ENCODE measurements around the gene CHCT1. TPM values are rescaled to one million over a fixed set of nuclear protein-coding genes. Genes with fewer than 3 reads are reported as not detected.

CHCT1 gene
- total RNA-seq, 2 experiments from 2014 or later = not detected

GRCh38 chr17:60403523-60403810 is 18.8 kb upstream of the CHCT1 start:
- Histone ChIP-seq H3K27ac (ENCODE audit: low read depth, low read length, poor library complexity, severe bottlenecking) (no peak overlapping the region), H3K4me1 (ENCODE audit: insufficient read depth, low read length, poor library complexity, severe bottlenecking) (peaks cover 1% of the 10 kb centered on the region), H3K4me2 (ENCODE audit: low read length) (no peak overlapping the region), H3K9me3 (ENCODE audit: low read length) (no peaks in the 10 kb centered on the region), H3K79me2 (ENCODE audit: insufficient read depth, low read depth, low read length) (no peaks in the 10 kb centered on the region), H3K9me2 (ENCODE audit: insufficient read depth, low read length) (no peaks in the 10 kb centered on the region), H2AFZ (ENCODE audit: low read length) (no peak overlapping the region), H4K20me1 (ENCODE audit: insufficient read depth, low read length) (no peaks in the 10 kb centered on the region), H3K36me3 (ENCODE audit: insufficient read depth, low read length) (no peaks in the 10 kb centered on the region), H3K4me3 (ENCODE audit: low read depth, low read length, poor library complexity, severe bottlenecking) (no peak overlapping the region)
- no TSS peak for BruUV-seq (replicated peaks)
- intact Hi-C loops (cut with micrococcal nuclease; ENCODE audit: unreplicated experiment) = no loop called here
- ChIA-PET POLR2A (no interaction called here), CTCF (ENCODE audit: unreplicated experiment) (no interaction called here)
- TF ChIP-seq EZH2phosphoT487 (IDR thresholded peaks at IDR 0.05; ENCODE audit: borderline replicate concordance, low read depth, low read length) = no peak
- no peak for DNase-seq (ENCODE audit: low spot score)

GRCh38 chr17:60403962-60404361 is 18.3 kb upstream of the CHCT1 start:
- Histone ChIP-seq H3K4me1 (ENCODE audit: insufficient read depth, low read length, poor library complexity, severe bottlenecking) (no peaks in the 10 kb centered on the region), H3K4me3 (ENCODE audit: low read depth, low read length, poor library complexity, severe bottlenecking) (no peak overlapping the region), H3K4me2 (ENCODE audit: low read length) (no peak overlapping the region), H3K27ac (ENCODE audit: low read depth, low read length, poor library complexity, severe bottlenecking) (no peak overlapping the region), H3K36me3 (ENCODE audit: insufficient read depth, low read length) (no peaks in the 10 kb centered on the region), H3K9me2 (ENCODE audit: insufficient read depth, low read length) (no peaks in the 10 kb centered on the region), H4K20me1 (ENCODE audit: insufficient read depth, low read length) (no peaks in the 10 kb centered on the region), H2AFZ (ENCODE audit: low read length) (no peak overlapping the region), H3K79me2 (ENCODE audit: insufficient read depth, low read depth, low read length) (no peaks in the 10 kb centered on the region), H3K9me3 (ENCODE audit: low read length) (no peaks in the 10 kb centered on the region)
- CTCF ChIA-PET (ENCODE audit: unreplicated experiment) = no interaction called here
- intact Hi-C loops (cut with micrococcal nuclease; ENCODE audit: unreplicated experiment) = no loop called here
- BruUV-seq (replicated peaks) = no TSS peak
- TF ChIP-seq EZH2phosphoT487 (IDR thresholded peaks at IDR 0.05; ENCODE audit: borderline replicate concordance, low read depth, low read length) (no peak), CTCF (conservative IDR thresholded peaks at IDR 0.05; ENCODE audit: low read length) (no peak)
- DNase-seq (ENCODE audit: low spot score) = no peak
- POLR2A ChIA-PET = no interaction called here

- intact Hi-C loops (cut with micrococcal nuclease; ENCODE audit: unreplicated experiment) = no loop called here
- H3K4me2 ChIP-seq (ENCODE audit: low read length) = no peak overlapping the region
- ChIA-PET POLR2A (interaction anchor here (0.7 to 0.8 kb wide), 2 partner anchors 8 to 14 kb away, joined by 3 to 8 read pairs; no protein-coding TSS in a partner anchor), CTCF (ENCODE audit: unreplicated experiment) (no interaction called here)
- H3K4me1 ChIP-seq (ENCODE audit: insufficient read depth, low read length, poor library complexity, severe bottlenecking) = no peaks in the 10 kb centered on the region
- no peak overlapping the region for H3K4me3 ChIP-seq (ENCODE audit: low read depth, low read length, poor library complexity, severe bottlenecking)
- no peak overlapping the region for H3K27ac ChIP-seq (ENCODE audit: low read depth, low read length, poor library complexity, severe bottlenecking)
- TF ChIP-seq CTCF (conservative IDR thresholded peaks at IDR 0.05; ENCODE audit: low read length) (no peak), EZH2phosphoT487 (IDR thresholded peaks at IDR 0.05; ENCODE audit: borderline replicate concordance, low read depth, low read length) (no peak)
- H3K79me2 ChIP-seq (ENCODE audit: insufficient read depth, low read depth, low read length) = no peaks in the 10 kb centered on the region
- H3K9me3 ChIP-seq (ENCODE audit: low read length) = 0 out of 2 replicates have a peak, but pooled peaks cover 7% of the 10 kb centered on the region
- H3K9me2 ChIP-seq (ENCODE audit: insufficient read depth, low read length) = no peaks in the 10 kb centered on the region
- H2AFZ ChIP-seq (ENCODE audit: low read length) = no peak overlapping the region
- no peaks in the 10 kb centered on the region for H3K36me3 ChIP-seq (ENCODE audit: insufficient read depth, low read length)
- no peak for DNase-seq (ENCODE audit: low spot score)
- BruUV-seq (replicated peaks) = no TSS peak
- H4K20me1 ChIP-seq (ENCODE audit: insufficient read depth, low read length) = no peaks in the 10 kb centered on the region
These were observed 15.4 kb upstream of the CHCT1 start for GRCh38 chr17:60406887-60407286.
